ENCODE data around the gene CDKN2AIPNL.

Gene CDKN2AIPNL

DNA sequence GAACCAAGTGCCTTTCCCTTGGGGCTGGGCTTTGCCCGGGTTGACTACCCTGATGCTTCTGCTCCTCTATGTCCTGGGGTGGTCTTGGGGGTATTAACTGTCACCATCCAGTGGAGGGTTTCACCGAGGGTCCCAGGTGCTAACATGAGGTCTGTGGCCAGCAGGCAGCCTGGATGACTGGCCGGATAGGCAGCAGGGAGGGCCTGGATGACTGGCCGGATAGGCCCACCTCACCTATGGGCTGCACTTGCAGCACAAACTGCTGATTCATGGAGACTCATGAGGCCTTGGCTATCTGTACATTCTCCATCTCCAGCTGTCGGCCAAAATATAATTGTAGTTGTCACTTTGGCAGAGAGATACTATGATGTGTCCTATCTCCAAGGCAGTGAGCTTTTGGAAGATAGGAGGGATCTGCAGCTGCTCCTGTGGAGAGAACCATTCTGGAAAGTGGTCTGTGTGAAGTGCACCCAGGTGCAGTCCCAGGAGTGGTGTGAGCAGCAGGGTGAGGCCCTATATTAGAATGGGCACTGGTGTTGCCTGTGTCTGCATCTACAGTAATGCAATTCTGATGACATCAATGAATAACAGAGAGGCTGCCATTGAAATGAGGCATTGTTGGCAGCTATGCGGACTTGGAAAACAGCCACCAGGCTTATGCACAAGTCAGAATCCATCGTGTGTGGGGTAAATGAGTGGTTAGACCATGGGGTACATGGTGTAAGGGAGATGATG, 26.3 kb upstream of the CDKN2AIPNL start:
- Histone ChIP-seq H3K36me3 (replicated peaks; ENCODE audit: low read depth, low read length) (no peaks in the 10 kb centered on the region), H3K9me3 (ENCODE audit: insufficient read depth, low read length) (no peaks in the 10 kb centered on the region), H3K4me3 (ENCODE audit: low read length) (no peak overlapping the region), H3K27me3 (ENCODE audit: low read depth, low read length) (no peaks in the 10 kb centered on the region), H3K27ac (ENCODE audit: low read length) (no peak overlapping the region), H3K4me2 (ENCODE audit: low read length) (no peak overlapping the region), H3K79me2 (ENCODE audit: low read length) (no peaks in the 10 kb centered on the region), H2AFZ (ENCODE audit: low read depth, low read length) (no peak overlapping the region), H3K4me1 (ENCODE audit: low read length) (peaks cover 8% of the 10 kb centered on the region; the same call in 1 of the 2 replicates), H4K20me1 (ENCODE audit: insufficient read depth, low read length) (no peaks in the 10 kb centered on the region), H3K9ac (ENCODE audit: low read length) (no peak overlapping the region)
- TF ChIP-seq, protein P1, sequence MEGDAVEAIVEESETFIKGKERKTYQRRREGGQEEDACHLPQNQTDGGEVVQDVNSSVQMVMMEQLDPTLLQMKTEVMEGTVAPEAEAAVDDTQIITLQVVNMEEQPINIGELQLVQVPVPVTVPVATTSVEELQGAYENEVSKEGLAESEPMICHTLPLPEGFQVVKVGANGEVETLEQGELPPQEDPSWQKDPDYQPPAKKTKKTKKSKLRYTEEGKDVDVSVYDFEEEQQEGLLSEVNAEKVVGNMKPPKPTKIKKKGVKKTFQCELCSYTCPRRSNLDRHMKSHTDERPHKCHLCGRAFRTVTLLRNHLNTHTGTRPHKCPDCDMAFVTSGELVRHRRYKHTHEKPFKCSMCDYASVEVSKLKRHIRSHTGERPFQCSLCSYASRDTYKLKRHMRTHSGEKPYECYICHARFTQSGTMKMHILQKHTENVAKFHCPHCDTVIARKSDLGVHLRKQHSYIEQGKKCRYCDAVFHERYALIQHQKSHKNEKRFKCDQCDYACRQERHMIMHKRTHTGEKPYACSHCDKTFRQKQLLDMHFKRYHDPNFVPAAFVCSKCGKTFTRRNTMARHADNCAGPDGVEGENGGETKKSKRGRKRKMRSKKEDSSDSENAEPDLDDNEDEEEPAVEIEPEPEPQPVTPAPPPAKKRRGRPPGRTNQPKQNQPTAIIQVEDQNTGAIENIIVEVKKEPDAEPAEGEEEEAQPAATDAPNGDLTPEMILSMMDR (IDR thresholded peaks at IDR 0.05; ENCODE audit: low read depth, low read length), result no peak
- no peak for TF ChIP-seq EZH2phosphoT487 (IDR thresholded peaks at IDR 0.05; ENCODE audit: low read depth)

DNA sequence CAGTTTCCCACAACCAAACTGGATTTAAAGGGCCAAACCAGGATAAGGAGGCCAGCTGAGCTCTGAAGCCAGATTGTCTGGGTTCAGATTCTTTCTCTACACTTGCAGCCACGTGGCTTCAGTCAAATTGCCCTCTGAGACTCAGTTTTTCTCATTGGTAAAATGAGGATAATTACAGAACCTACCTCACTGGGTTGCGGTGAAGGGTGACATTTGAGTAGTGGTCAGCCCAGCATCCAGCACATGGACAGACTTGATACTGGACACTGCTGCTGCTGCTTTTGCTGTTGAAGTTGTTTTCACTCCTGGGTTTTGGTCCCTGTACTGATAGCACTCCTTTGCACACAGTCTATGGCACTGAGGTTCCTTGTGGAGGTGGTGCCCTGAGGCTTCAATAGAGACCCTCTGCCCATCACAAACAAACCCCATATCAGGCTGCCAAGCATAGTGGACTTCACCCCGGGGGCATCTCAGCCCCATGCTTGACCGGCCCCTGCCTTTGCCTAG, 25.7 kb upstream of the CDKN2AIPNL start:
- Histone ChIP-seq H4K20me1 (ENCODE audit: insufficient read depth, low read length) (no peaks in the 10 kb centered on the region), H3K4me1 (ENCODE audit: low read length) (peaks cover 8% of the 10 kb centered on the region; the same call in 1 of the 2 replicates), H3K36me3 (replicated peaks; ENCODE audit: low read depth, low read length) (no peaks in the 10 kb centered on the region), H3K27ac (ENCODE audit: low read length) (no peak overlapping the region), H3K4me3 (ENCODE audit: low read length) (no peak overlapping the region), H3K9ac (ENCODE audit: low read length) (no peak overlapping the region), H2AFZ (ENCODE audit: low read depth, low read length) (no peak overlapping the region), H3K79me2 (ENCODE audit: low read length) (no peaks in the 10 kb centered on the region), H3K27me3 (ENCODE audit: low read depth, low read length) (no peaks in the 10 kb centered on the region), H3K9me3 (ENCODE audit: insufficient read depth, low read length) (no peaks in the 10 kb centered on the region), H3K4me2 (ENCODE audit: low read length) (no peak overlapping the region)
- TF ChIP-seq, protein P1 (IDR thresholded peaks at IDR 0.05; ENCODE audit: low read depth, low read length), result no peak
- no peak for TF ChIP-seq EZH2phosphoT487 (IDR thresholded peaks at IDR 0.05; ENCODE audit: low read depth)

DNA sequence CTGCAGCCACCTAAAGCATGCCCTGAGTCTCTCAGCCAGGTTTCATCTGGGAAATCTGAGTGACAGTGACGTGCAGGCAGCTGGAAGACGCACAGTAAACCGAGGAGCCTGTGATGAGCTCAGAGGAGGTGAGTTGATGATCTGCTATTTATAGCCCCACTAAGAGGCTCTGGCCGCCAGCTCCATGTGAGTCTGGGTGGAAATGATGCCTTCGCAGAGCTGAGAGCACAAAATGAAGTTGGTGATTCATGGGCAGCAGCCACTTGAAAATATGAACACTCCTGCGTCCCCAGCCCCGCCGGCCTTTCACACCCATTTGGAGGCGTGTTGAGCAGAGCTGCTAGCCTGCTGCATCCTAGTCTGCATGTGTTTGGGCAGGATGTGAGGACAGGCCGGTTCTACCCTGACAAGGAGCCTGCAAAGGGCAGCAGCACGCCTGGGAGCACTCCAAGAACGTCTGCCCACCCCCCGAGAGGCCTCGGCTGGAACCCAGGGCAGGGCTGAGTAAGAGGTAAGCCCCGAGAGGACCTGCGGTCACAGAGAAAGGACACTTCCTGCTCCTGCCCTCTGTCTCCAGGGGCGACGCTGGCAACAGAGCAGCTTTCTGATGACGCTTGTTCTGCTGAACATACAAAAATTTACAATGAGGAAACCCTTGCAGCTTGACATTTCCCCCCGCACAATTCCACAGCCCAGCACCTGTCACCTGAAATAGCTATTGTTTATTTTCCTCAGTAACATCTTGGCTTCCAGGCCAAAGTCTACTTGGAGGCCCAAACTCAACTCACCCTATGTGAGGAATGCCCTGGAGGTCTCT, 25.1 kb upstream of the CDKN2AIPNL start:
- H3K4me2 ChIP-seq (ENCODE audit: low read length), result no peak overlapping the region
- no peaks in the 10 kb centered on the region for H4K20me1 ChIP-seq (ENCODE audit: insufficient read depth, low read length)
- no peaks in the 10 kb centered on the region for H3K36me3 ChIP-seq (replicated peaks; ENCODE audit: low read depth, low read length)
- no peak for TF ChIP-seq EZH2phosphoT487 (IDR thresholded peaks at IDR 0.05; ENCODE audit: low read depth)
- TF ChIP-seq, protein P1 (IDR thresholded peaks at IDR 0.05; ENCODE audit: low read depth, low read length), result no peak
- H2AFZ ChIP-seq (ENCODE audit: low read depth, low read length), result no peak overlapping the region
- no peaks in the 10 kb centered on the region for H3K9me3 ChIP-seq (ENCODE audit: insufficient read depth, low read length)
- H3K4me1 ChIP-seq (ENCODE audit: low read length), result peaks cover 8% of the 10 kb centered on the region; the same call in 1 of the 2 replicates
- H3K4me3 ChIP-seq (ENCODE audit: low read length), result no peak overlapping the region
- H3K9ac ChIP-seq (ENCODE audit: low read length), result no peak overlapping the region
- no peaks in the 10 kb centered on the region for H3K27me3 ChIP-seq (ENCODE audit: low read depth, low read length)
- no peak overlapping the region for H3K27ac ChIP-seq (ENCODE audit: low read length)
- H3K79me2 ChIP-seq (ENCODE audit: low read length), result no peaks in the 10 kb centered on the region

DNA sequence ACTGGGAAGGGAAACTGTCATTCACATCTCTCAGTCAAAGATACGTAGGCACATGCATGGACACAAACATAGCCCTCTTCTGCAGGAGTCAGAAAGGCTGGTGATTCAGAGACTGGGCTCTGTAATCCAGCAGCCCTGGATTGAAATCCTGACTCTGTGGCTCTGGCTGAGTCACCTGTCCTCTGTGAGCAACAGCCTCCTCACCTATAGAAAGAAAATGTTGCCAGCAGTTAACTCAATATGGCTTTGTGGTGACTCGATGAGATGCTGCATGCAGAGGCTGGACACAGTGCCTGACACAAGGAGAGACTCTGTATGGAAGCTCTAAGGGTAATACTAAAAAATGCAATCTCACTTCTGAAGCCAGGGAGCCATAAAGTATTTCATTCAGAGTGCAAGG, 23.9 kb upstream of the CDKN2AIPNL start:
- Histone ChIP-seq H3K4me2 (ENCODE audit: low read length) (no peak overlapping the region), H3K4me3 (ENCODE audit: low read length) (no peak overlapping the region), H2AFZ (ENCODE audit: low read depth, low read length) (no peak overlapping the region), H3K27me3 (ENCODE audit: low read depth, low read length) (no peaks in the 10 kb centered on the region), H4K20me1 (ENCODE audit: insufficient read depth, low read length) (no peaks in the 10 kb centered on the region), H3K79me2 (ENCODE audit: low read length) (no peaks in the 10 kb centered on the region), H3K4me1 (ENCODE audit: low read length) (peaks cover 6% of the 10 kb centered on the region; the same call in 1 of the 2 replicates), H3K36me3 (replicated peaks; ENCODE audit: low read depth, low read length) (no peaks in the 10 kb centered on the region), H3K9ac (ENCODE audit: low read length) (no peak overlapping the region), H3K9me3 (ENCODE audit: insufficient read depth, low read length) (no peaks in the 10 kb centered on the region), H3K27ac (ENCODE audit: low read length) (no peak overlapping the region)
- no peak for TF ChIP-seq EZH2phosphoT487 (IDR thresholded peaks at IDR 0.05; ENCODE audit: low read depth)
- TF ChIP-seq, protein P1 (IDR thresholded peaks at IDR 0.05; ENCODE audit: low read depth, low read length), result no peak
